Trophoblast cell (in vitro differentiated cells and primary cell): ENCODE measurements around the gene CADM2.

ENCODE experiments used
- DNase-seq, 2 donors: peaks; one replicate each; pipeline ENCODE4 v3.0.0-alpha.2; 2016
- H2AFZ ChIP-seq: 2 replicates; pipeline ENCODE4 v1.6.1; 2013; ENCODE audit warnings: low read length, moderate library complexity, mild to moderate bottlenecking; ENCODE audit not compliant: insufficient read depth, poor library complexity
- H2AK5ac ChIP-seq: 2 replicates; pipeline ENCODE4 v1.6.1; 2013; ENCODE audit warnings: mild to moderate bottlenecking, low read length
- H2BK120ac ChIP-seq: 2 replicates; pipeline ENCODE4 v1.6.1; 2013; ENCODE audit warnings: low read length, mild to moderate bottlenecking, moderate library complexity; ENCODE audit not compliant: insufficient read depth, poor library complexity
- H2BK12ac ChIP-seq: 2 replicates; pipeline ENCODE4 v1.6.1; 2013; ENCODE audit warnings: mild to moderate bottlenecking, low read length, moderate library complexity
- H2BK5ac ChIP-seq: 2 replicates; pipeline ENCODE4 v1.6.1; 2013; ENCODE audit warnings: low read length, low read depth, moderate library complexity, mild to moderate bottlenecking; ENCODE audit not compliant: poor library complexity
- H3K14ac ChIP-seq: 2 replicates; pipeline ENCODE4 v1.6.1; 2013; ENCODE audit warnings: mild to moderate bottlenecking, low read length
- H3K18ac ChIP-seq: 2 replicates; pipeline ENCODE4 v1.6.1; 2013; ENCODE audit warnings: mild to moderate bottlenecking, low read length
- H3K23ac ChIP-seq: 2 replicates; pipeline ENCODE4 v1.6.1; 2013; ENCODE audit warnings: low read length
- H3K27ac ChIP-seq: 2 replicates; pipeline ENCODE4 v1.5.1; 2013; ENCODE audit warnings: low read depth, mild to moderate bottlenecking, inconsistent platforms, low read length, moderate library complexity
- H3K27me3 ChIP-seq: 2 replicates; pipeline ENCODE4 v1.6.1; 2013; ENCODE audit warnings: inconsistent platforms, mild to moderate bottlenecking, low read length, moderate library complexity; ENCODE audit not compliant: insufficient read depth
- H3K36me3 ChIP-seq, 2 experiments: 1 replicate in 1 of 2; 2 replicates in 1 of 2; pipeline ENCODE4 v1.6.1; 2013; ENCODE audit warnings: low read length in 2 of 2, mild to moderate bottlenecking in 2 of 2, moderate library complexity in 1 of 2; ENCODE audit not compliant: insufficient read depth in 2 of 2, control insufficient read depth in 1 of 2
- H3K4ac ChIP-seq: 2 replicates; pipeline ENCODE4 v1.6.1; 2013; ENCODE audit warnings: low read depth, mild to moderate bottlenecking, low read length, moderate library complexity
- H3K4me1 ChIP-seq, 2 experiments: 1 replicate in 1 of 2; 2 replicates in 1 of 2; pipeline ENCODE4 v1.6.1; 2013; ENCODE audit warnings: low read length in 2 of 2, mild to moderate bottlenecking in 2 of 2, moderate library complexity in 1 of 2; ENCODE audit not compliant: insufficient read depth in 2 of 2, control insufficient read depth in 1 of 2
- H3K4me2 ChIP-seq: 2 replicates; pipeline ENCODE4 v1.6.1; 2013; ENCODE audit warnings: inconsistent platforms, mild to moderate bottlenecking, low read length, moderate library complexity
- H3K4me3 ChIP-seq: 2 replicates; pipeline ENCODE4 v1.5.1; 2013; ENCODE audit warnings: mild to moderate bottlenecking, low read depth, low read length, inconsistent platforms
- H3K79me1 ChIP-seq: one replicate; pipeline ENCODE4 v1.6.1; 2013; ENCODE audit warnings: low read length
- H3K79me2 ChIP-seq: 2 replicates; pipeline ENCODE4 v1.6.1; 2013; ENCODE audit warnings: low read length, mild to moderate bottlenecking; ENCODE audit not compliant: control insufficient read depth, insufficient read depth, poor library complexity
- H3K9ac ChIP-seq: 2 replicates; pipeline ENCODE4 v1.6.1; 2013; ENCODE audit warnings: mild to moderate bottlenecking, low read length
- H3K9me3 ChIP-seq: 2 replicates; pipeline ENCODE4 v1.6.1; 2013; ENCODE audit warnings: low read depth, mild to moderate bottlenecking, control low read depth, inconsistent platforms, low read length; ENCODE audit not compliant: insufficient read depth
- H4K12ac ChIP-seq: 2 replicates; pipeline ENCODE4 v1.6.1; 2013; ENCODE audit warnings: low read depth, mild to moderate bottlenecking, low read length, moderate library complexity
- H4K8ac ChIP-seq: 2 replicates; pipeline ENCODE4 v1.6.1; 2013; ENCODE audit warnings: low read depth, mild to moderate bottlenecking, low read length, moderate library complexity
- H4K91ac ChIP-seq: one replicate; pipeline ENCODE4 v1.6.1; 2013; ENCODE audit warnings: low read depth, mild to moderate bottlenecking, low read length, moderate library complexity
- WGBS: extraction: QIAGEN DNeasy Blood & Tissue Kit; methylation state at CpG from one replicate; pipeline ENCODE4 v1.1.7; 2013; ENCODE audit warnings: missing lambda C conversion rate; ENCODE audit not compliant: insufficient read length, insufficient coverage; ENCODE audit errors: extremely low coverage; 5-methylcytosine and 5-hydroxymethylcytosine counted together

Gene CADM2

DNA sequence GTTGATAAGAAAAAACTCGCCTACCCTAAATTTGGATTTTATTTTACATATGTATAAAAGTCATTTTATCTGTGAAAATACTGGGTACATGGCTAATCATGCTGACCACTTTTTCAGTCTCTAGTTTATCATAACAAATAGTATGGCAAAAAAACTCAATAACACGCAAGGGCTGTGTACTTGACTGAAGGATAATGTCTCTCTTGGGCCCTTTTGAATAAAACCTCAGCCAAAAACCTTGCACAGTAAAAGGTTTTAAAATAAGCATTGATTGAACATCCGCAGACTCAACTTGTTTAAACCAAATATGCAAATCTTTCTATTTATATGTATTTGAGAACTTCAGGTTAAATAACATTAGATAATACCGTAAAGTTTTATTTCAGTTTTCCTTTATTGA, 285.3 kb downstream of the CADM2 start:
- H3K27ac ChIP-seq: no peak overlapping the region
- no peaks in the 10 kb centered on the region for H3K27me3 ChIP-seq
- no CpG with 5 or more reads among the region's 4 CpGs for WGBS
- H3K9ac ChIP-seq: no peak overlapping the region
- H3K4me2 ChIP-seq: no peak overlapping the region
- no peaks in the 10 kb centered on the region for H3K36me3 ChIP-seq
- H2AK5ac ChIP-seq: no peak overlapping the region
- no peaks in the 10 kb centered on the region for H3K79me1 ChIP-seq
- H2BK120ac ChIP-seq: no peak overlapping the region
- no peak overlapping the region for H3K14ac ChIP-seq
- H3K4ac ChIP-seq: no peak overlapping the region
- no peak overlapping the region for H2BK12ac ChIP-seq
- no peaks in the 10 kb centered on the region for H3K9me3 ChIP-seq
- H2BK5ac ChIP-seq: no peak overlapping the region
- H3K23ac ChIP-seq: no peak overlapping the region
- no peak overlapping the region for H4K8ac ChIP-seq
- no peak overlapping the region for H3K4me3 ChIP-seq
- H4K91ac ChIP-seq: no peak overlapping the region
- no peak overlapping the region for H2AFZ ChIP-seq
- H3K79me2 ChIP-seq: no peaks in the 10 kb centered on the region
- no peak overlapping the region for H4K12ac ChIP-seq
- H3K4me1 ChIP-seq: no peaks in the 10 kb centered on the region
- H3K18ac ChIP-seq: no peak overlapping the region
- DNase-seq: no peak

DNA sequence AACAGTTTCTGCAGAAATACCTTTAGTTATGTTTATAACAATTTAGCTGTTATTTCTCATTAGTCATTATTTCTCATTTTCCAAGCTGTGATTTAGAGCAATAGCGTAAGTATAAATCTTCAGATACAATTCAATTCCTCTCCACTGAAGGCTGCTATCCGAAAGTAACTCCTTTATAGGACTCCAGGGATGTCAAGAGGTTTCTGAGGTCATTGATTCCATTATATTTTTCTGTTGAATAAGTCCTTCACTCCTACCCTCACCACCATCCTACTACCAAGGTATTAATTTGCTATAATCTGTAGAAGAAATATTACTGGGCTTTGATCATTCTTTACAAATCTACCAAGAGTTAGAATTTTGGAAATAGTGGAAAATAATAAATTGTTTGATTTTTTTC, 285.7 kb downstream of the CADM2 start:
- Histone ChIP-seq H3K4me2 (no peak overlapping the region), H3K23ac (no peak overlapping the region), H3K4me1 (no peaks in the 10 kb centered on the region), H4K12ac (no peak overlapping the region), H3K36me3 (no peaks in the 10 kb centered on the region), H3K4ac (no peak overlapping the region), H3K79me2 (no peaks in the 10 kb centered on the region), H3K9ac (no peak overlapping the region), H3K79me1 (no peaks in the 10 kb centered on the region), H3K14ac (no peak overlapping the region), H2BK120ac (no peak overlapping the region), H2BK5ac (no peak overlapping the region), H4K91ac (no peak overlapping the region), H2BK12ac (no peak overlapping the region), H3K4me3 (no peak overlapping the region), H3K9me3 (no peaks in the 10 kb centered on the region), H3K18ac (no peak overlapping the region), H2AFZ (no peak overlapping the region), H3K27me3 (no peaks in the 10 kb centered on the region), H3K27ac (no peak overlapping the region), H4K8ac (no peak overlapping the region), H2AK5ac (no peak overlapping the region)
- WGBS: no CpG with 5 or more reads among the region's 2 CpGs
- no peak for DNase-seq

DNA sequence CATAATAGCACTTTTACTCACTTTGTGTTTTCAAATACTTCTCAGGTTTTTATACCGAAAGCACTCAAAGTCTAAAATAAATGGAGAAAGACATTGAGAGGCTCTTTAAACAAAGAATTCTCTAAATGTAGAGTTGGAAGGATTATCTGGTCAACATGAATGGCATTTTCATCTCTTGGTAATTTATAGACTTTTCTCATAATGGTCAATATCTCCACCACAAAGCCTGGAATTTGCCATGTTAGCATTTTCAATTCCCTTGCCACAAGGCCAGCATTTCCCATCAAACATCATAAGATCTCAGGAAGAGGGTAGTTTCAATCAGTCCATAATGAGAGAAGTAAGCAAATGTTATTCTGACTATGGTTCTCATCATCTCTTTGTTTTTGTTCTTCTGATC, 293.0 kb downstream of the CADM2 start:
- no peaks in the 10 kb centered on the region for H3K27me3 ChIP-seq
- no peak overlapping the region for H3K14ac ChIP-seq
- no peak for DNase-seq
- H4K12ac ChIP-seq: no peak overlapping the region
- no peak overlapping the region for H2BK12ac ChIP-seq
- H3K23ac ChIP-seq: no peak overlapping the region
- H3K9me3 ChIP-seq: no peaks in the 10 kb centered on the region
- H2BK5ac ChIP-seq: no peak overlapping the region
- no peaks in the 10 kb centered on the region for H3K79me2 ChIP-seq
- no peak overlapping the region for H3K9ac ChIP-seq
- H4K8ac ChIP-seq: no peak overlapping the region
- no peak overlapping the region for H3K18ac ChIP-seq
- H3K4me2 ChIP-seq: no peak overlapping the region
- no peak overlapping the region for H4K91ac ChIP-seq
- no peak overlapping the region for H2AFZ ChIP-seq
- H3K4ac ChIP-seq: no peak overlapping the region
- no peaks in the 10 kb centered on the region for H3K36me3 ChIP-seq
- no peak overlapping the region for H2AK5ac ChIP-seq
- no peaks in the 10 kb centered on the region for H3K4me1 ChIP-seq
- H2BK120ac ChIP-seq: no peak overlapping the region
- H3K27ac ChIP-seq: no peak overlapping the region
- no peaks in the 10 kb centered on the region for H3K79me1 ChIP-seq
- WGBS: no CpG with 5 or more reads among the region's 1 CpG
- no peak overlapping the region for H3K4me3 ChIP-seq

DNA sequence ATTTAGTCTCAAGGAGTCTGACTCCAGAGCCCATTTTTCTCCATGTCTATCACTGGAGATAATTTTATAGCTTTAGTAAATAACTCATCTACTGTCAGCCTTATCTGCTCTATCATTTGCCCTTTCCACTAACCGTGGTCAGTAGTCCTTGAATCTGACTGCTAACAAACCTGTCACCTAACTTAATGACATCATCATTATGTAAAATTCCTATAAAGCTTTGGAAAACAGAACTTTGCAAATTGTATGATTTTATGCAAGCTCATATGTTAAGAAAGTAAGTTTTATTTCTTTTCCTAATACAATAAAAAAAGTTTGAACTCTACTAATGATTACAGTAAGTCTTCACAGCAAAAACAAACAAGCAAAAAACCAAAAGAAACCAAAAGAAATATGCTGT, 293.9 kb downstream of the CADM2 start:
- H3K27me3 ChIP-seq: no peaks in the 10 kb centered on the region
- no peak overlapping the region for H2AFZ ChIP-seq
- no peaks in the 10 kb centered on the region for H3K79me2 ChIP-seq
- H4K12ac ChIP-seq: no peak overlapping the region
- whole genome bisulfite sequencing: no CpG with 5 or more reads among the region's 1 CpG
- no peak overlapping the region for H3K4me3 ChIP-seq
- H3K23ac ChIP-seq: no peak overlapping the region
- H3K4ac ChIP-seq: no peak overlapping the region
- no peak overlapping the region for H3K14ac ChIP-seq
- H2BK120ac ChIP-seq: no peak overlapping the region
- no peak overlapping the region for H4K8ac ChIP-seq
- H3K9me3 ChIP-seq: no peaks in the 10 kb centered on the region
- no peak overlapping the region for H3K27ac ChIP-seq
- no peak overlapping the region for H2AK5ac ChIP-seq
- H3K18ac ChIP-seq: no peak overlapping the region
- no peak overlapping the region for H4K91ac ChIP-seq
- no peak overlapping the region for H2BK5ac ChIP-seq
- H2BK12ac ChIP-seq: no peak overlapping the region
- DNase-seq: no peak
- no peaks in the 10 kb centered on the region for H3K79me1 ChIP-seq
- no peaks in the 10 kb centered on the region for H3K4me1 ChIP-seq
- H3K9ac ChIP-seq: no peak overlapping the region
- H3K36me3 ChIP-seq: no peaks in the 10 kb centered on the region
- no peak overlapping the region for H3K4me2 ChIP-seq
